GM15510 (cell line): ENCODE data around the gene CD247.

Experiments used
- POLR2A ChIP-seq: IDR thresholded peaks from 3 replicates; pipeline ENCODE4 v1.6.1; 2011; ENCODE audit warnings: borderline replicate concordance; ENCODE audit not compliant: insufficient read length; ENCODE audit errors: extremely low read depth

The CD247 gene

GRCh38 chr1:167423684-167424619, 94.4 kb downstream of the CD247 start:
- no peak for TF ChIP-seq POLR2A

- TF ChIP-seq POLR2A: no peak
Measured at GRCh38 chr1:167420510-167420909, 97.8 kb downstream of the CD247 start.

GRCh38 chr1:167419245-167419644, 99.1 kb downstream of the CD247 start:
- no peak for TF ChIP-seq POLR2A

DNA sequence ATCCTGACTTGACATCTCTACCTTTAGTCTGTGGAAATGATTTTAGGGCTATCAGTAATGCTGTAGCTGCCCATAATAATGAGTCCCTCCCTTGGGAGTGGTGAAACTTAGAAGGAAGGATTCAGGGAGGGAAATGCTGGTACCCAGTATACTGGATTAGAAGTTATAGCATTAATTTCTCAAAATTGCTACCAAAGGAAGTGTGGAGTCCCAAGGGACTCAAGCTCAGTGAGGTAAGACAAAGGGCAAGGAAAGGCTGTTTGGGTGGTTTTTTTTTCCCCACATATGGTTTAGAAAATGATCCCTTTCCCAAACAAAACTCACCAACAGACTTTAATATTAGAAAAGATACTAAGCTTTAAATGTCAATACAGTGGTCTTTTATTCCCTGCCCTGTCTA, 99.9 kb downstream of the CD247 start:
- no peak for TF ChIP-seq POLR2A

DNA sequence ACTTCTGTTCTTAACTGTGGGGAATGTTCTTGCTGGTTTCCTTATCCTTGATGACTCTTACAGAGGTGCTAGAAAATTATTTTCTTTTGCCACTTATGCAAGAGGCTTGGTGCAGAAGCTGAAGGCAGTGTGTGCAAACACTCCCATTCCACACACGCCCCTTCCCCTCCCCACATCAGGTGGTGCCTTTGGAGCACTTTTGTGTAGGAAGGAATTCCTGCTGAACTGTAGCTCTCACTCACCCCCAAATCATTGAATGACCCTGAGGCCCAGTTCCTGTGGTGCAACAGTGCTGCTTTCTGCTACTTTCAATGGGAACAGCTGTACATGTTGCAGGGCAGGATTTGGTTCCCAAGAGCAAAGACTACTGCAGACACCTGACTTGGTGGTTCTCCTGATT, 101.8 kb downstream of the CD247 start:
- TF ChIP-seq POLR2A: no peak

- TF ChIP-seq POLR2A: no peak
Measured at GRCh38 chr1:167413328-167413727, 105.0 kb downstream of the CD247 start.

DNA sequence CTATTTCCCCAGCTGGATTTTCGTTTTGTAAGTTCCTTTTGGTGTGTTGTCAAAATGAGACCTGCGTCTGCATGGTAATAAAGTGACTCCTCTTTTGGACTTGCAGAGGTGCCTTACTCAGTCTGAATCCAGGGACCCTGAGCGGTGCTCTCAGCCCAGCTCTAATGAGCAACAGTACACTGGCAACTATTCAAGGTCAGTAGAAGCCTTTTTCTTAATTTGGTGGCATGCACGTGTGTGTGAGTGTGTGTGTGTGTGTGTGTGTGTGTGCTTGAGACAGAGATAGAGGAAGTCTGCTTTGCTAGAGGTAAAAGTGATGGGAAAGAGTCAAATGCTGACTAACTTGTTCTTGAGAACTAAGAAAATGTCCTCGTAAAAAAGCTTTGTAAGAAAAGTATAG, 105.4 kb downstream of the CD247 start:
- TF ChIP-seq POLR2A: no peak

DNA sequence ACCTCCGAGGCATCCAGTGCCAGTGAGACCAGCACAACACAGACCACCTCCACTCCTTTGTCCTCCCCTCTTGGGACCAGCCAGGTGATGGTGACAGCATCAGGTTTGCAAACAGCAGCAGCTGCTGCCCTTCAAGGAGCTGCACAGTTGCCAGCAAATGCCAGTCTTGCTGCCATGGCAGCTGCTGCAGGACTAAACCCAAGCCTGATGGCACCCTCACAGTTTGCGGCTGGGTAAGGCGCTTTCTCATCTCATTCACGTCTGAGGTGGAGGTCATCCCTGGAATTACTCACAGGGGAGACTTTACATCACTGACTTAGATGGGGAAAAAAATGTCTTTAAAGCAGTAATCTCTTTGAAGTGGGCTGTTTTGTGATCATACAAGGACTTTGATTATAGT, 106.3 kb downstream of the CD247 start:
- no peak for TF ChIP-seq POLR2A

GRCh38 chr1:167409183-167409582, 109.1 kb downstream of the CD247 start:
- no peak for TF ChIP-seq POLR2A

DNA sequence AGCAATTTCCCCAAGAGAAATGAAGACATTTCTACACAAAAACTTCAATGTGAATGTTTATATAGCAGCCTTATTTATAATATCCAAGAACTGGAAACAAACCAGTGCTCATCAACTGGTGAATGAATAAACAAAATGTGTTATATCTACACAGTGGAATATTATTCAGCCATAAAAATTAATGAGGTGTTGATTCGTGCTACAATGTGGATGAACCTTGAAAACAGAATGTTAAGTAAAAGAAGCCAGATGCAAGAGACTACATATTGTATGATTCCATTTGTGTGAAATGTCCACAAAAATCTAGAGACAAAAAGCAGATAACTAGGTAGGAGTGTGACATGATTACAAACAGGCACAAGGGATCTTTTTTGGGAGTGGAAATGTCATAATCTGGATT, 110.0 kb downstream of the CD247 start:
- TF ChIP-seq POLR2A: no peak

- TF ChIP-seq POLR2A: no peak
Measured at GRCh38 chr1:167404908-167405307, 113.4 kb downstream of the CD247 start.

GRCh38 chr1:167404161-167404888, 114.0 kb downstream of the CD247 start:
- TF ChIP-seq POLR2A: no peak

GRCh38 chr1:167401260-167401873, 117.0 kb downstream of the CD247 start:
- TF ChIP-seq POLR2A: no peak

GRCh38 chr1:167400359-167400953, 117.9 kb downstream of the CD247 start:
- no peak for TF ChIP-seq POLR2A

DNA sequence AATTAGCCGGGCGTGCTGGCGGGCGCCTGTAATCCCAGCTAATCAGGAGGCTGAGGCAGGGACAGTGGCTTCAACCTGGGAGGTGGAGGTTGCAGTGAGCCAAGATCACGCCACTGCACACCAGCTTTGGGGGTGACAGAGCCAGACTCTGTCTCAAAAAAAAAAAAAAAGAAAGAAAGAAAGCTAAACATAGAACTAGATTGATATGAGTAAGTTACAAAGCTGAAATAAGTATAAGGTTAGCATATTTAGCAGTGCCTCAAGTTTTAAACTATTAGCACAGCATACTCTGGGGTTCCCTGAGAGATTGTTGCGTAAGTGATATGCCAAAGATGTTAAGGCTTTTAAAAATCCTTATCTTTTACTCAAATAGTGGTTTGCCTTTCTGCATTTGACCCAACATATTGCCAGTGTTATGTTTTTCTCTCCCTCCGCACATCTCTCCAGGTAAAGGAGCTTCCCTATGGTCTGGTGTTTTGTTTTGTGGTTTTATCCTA, 126.1 kb downstream of the CD247 start:
- TF ChIP-seq POLR2A: no peak
